Epithelial cell of esophagus (primary cell): Measurements from ENCODE around the gene UBE2Q1.

Experiments
- DNase-seq: peaks from one replicate; pipeline ENCODE4 v3.0.0; 2010; ENCODE audit warnings: low read depth
- H3K4me3 ChIP-seq: 2 replicates; pipeline ENCODE4 v1.5.1; 2011; ENCODE audit warnings: mild to moderate bottlenecking, low read length, control low read depth
- TF ChIP-seq, protein P1 (sequence below): IDR thresholded peaks from 2 replicates; pipeline ENCODE4 v1.5.1; 2011; ENCODE audit warnings: low read depth, mild to moderate bottlenecking, low read length, control low read depth, inconsistent platforms; ENCODE audit not compliant: insufficient read depth; ENCODE audit errors: missing control alignments

The UBE2Q1 gene

DNA sequence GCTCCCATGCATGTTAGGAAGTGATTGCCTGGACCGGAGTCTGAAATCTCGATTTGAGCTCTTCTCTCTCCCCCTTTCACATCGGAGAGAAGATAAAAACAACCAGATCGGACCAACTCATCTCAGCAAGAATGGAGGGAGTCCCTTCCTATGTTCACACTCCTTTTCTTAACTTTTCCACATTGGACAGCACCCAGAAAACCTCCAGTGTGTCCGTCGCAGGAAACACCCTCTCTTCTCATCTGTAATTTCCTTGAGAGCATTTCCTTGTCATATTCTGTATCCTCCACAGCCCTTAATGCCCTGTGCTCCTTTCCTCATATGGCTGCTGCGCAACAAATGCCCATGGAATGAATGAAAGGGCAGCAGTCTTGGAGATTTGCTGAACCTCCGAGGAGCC, 57.9 kb downstream of the UBE2Q1 start:
- no peak overlapping the region for H3K4me3 ChIP-seq
- TF ChIP-seq, protein P1, sequence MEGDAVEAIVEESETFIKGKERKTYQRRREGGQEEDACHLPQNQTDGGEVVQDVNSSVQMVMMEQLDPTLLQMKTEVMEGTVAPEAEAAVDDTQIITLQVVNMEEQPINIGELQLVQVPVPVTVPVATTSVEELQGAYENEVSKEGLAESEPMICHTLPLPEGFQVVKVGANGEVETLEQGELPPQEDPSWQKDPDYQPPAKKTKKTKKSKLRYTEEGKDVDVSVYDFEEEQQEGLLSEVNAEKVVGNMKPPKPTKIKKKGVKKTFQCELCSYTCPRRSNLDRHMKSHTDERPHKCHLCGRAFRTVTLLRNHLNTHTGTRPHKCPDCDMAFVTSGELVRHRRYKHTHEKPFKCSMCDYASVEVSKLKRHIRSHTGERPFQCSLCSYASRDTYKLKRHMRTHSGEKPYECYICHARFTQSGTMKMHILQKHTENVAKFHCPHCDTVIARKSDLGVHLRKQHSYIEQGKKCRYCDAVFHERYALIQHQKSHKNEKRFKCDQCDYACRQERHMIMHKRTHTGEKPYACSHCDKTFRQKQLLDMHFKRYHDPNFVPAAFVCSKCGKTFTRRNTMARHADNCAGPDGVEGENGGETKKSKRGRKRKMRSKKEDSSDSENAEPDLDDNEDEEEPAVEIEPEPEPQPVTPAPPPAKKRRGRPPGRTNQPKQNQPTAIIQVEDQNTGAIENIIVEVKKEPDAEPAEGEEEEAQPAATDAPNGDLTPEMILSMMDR, result no peak
- no peak for DNase-seq

DNA sequence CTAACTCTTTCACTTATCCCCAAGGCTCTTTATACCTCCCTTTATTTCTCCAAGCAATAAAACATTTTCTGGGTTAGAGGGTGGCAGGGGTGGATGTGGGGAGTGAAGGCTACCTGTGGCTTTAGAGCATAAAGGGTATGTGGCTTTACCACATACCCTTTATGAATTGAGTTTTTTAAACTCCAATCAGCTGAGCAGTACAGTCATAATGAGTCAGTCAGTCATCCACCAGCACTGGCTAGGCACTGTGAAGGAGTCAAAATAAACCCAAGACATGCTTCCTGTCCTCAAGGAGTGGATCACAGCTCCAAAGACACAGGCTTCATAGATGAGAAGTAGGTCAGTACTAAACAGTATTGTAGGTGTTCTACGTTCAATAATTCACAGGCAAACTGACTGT, 59.0 kb downstream of the UBE2Q1 start:
- TF ChIP-seq, protein P1, result no peak
- no peak overlapping the region for H3K4me3 ChIP-seq
- no peak for DNase-seq
